ENCODE data around the gene CTIF.

- no peak for TF ChIP-seq CTCF (IDR thresholded peaks at IDR 0.05)
- no peak for TF ChIP-seq POLR2AphosphoS5 (IDR thresholded peaks at IDR 0.05; ENCODE audit: low read depth, low read length)
Measured at GRCh38 chr18:48780913-48781162, 242.0 kb downstream of the CTIF start.
